Measurements from ENCODE around the gene STARD6.
"Not testable (repeated sequence)": the region's sequence is repeated elsewhere in the genome, so short reads cannot be mapped to it uniquely, and the experiment has no call there.

The STARD6 gene

DNA sequence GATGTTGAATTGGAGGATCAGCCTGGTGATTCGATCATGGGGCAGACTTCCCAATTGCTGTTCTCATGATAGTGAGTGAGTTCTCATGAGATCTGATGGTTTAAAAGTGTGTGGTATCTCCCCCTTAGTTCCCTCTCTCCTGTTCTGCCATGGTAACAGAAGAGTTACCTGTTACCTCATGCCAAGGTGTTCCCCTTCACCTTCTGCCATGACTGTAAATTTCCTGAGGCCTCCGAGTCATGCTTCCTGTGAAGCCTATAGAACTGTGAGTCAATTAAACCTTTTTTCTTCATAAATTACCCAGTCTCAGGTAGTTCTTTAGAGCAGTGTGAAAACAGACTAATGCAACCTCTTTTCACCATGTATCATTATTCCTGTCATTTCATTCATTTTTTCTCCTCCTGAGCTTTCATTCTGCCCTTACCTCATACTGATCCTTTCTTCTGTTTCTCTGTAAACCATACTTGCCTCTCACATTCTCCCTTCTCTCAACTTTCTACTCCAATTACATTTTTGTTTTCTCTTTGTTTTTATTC is 22.0 kb downstream of the STARD6 start:
- DNase-seq = no peak

DNA sequence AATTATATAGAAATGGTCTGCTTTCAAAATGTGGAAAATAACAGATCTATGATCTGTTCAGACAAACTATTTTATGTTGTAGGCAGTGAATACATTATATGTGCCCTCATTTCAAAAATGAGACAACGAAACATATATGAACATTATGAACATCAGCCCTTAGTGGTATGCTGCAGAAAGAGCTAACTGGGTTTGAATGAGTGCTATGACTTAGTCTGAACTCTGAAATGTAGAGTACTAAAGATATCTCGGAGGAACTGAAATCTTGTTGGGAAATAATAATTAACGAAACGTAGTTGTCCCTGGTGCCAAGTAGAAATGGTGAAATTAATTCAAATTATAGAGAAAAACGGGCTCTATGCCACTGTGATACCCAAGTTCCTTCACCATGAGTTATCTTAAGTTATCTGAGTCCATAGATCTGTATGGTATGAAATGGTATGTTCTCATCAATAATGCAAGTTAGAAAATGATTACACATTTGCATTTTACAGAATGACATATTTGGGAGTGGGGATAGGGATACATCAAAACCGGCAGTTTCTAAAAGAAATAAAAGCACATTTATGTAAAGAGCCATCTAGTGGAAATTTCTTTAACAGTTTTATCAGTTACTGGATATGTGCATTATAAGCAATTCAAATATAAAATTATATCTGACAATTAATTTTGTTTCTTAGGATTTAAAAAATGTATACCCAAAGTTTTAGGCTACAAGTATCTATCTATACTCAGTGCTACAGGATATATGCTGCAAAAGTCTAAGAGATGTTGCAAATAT is 26.7 kb downstream of the STARD6 start:
- DNase-seq = no peak

DNA sequence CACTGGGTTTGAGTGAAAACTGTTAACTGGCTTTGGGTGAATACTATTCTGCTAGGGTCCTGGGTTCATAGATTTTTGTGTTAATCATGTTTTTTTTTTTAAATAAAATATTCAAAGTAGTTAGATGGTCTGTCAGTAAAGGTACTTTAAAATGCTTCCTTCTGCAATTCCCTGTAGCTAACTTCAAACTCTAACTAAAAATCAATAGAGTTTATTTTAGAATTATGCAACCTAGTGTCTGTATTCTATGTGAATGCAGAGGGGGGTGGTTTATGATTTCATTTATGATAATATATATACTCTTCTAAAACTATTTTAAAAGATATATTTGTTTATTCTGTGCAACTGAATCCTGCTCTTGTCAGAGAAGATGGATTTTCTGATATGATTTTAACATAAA is 27.9 kb downstream of the STARD6 start:
- DNase-seq = no peak

DNA sequence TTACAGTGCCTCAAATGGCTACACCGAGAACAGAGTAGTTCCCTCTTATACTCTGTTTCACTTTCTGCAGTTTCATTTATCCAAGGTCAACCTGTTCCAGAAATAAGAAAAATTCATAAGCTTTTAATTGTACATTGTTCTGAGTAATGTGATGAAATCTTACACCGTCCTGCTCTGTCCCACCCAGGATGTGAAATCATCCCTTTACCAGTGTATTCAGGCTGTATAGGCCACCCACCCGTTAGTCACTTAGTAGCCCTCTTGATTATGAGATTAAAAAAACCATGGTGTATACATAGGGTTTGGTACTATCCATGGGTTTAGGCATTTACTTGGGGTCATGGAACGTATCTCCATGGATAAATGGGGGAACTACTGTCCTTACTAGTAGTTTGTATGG is 29.8 kb downstream of the STARD6 start:
- no peak for DNase-seq

- DNase-seq = no peak
Measured at GRCh38 chr18:54323970-54324369, 33.7 kb downstream of the STARD6 start.

DNA sequence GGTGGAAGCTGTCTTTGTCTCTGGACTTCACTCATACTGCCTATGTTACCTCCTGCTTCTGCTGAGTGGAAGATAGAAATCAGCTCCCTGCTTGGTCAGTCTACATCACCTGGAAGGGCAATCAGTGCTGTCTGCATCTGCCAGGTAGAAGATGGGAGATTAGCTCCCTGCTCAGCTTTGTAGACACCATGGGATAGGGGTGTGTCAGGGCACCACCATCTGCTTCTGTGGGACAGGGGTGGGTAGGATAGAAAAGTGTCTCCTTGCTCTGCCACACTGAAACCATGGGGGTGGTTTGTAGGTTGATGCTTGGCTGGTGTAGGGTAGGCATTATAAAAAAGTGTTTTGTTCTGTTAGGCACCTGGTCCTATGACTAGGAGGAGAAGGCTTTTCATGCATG is 34.1 kb downstream of the STARD6 start:
- no peak for DNase-seq

- DNase-seq = no peak
Measured at GRCh38 chr18:54316071-54316820, 41.4 kb downstream of the STARD6 start.

- DNase-seq = not testable (repeated sequence)
Measured at GRCh38 chr18:54309564-54309963, 48.1 kb downstream of the STARD6 start.

- no peak for DNase-seq
Measured at GRCh38 chr18:54303408-54303807, 54.2 kb downstream of the STARD6 start.

GRCh38 chr18:54298991-54299390 is 58.7 kb downstream of the STARD6 start:
- DNase-seq = not testable (repeated sequence)

- no peak for DNase-seq
Measured at GRCh38 chr18:54296062-54296461, 61.6 kb downstream of the STARD6 start.

GRCh38 chr18:54294274-54294673 is 63.4 kb downstream of the STARD6 start:
- DNase-seq = no peak

DNA sequence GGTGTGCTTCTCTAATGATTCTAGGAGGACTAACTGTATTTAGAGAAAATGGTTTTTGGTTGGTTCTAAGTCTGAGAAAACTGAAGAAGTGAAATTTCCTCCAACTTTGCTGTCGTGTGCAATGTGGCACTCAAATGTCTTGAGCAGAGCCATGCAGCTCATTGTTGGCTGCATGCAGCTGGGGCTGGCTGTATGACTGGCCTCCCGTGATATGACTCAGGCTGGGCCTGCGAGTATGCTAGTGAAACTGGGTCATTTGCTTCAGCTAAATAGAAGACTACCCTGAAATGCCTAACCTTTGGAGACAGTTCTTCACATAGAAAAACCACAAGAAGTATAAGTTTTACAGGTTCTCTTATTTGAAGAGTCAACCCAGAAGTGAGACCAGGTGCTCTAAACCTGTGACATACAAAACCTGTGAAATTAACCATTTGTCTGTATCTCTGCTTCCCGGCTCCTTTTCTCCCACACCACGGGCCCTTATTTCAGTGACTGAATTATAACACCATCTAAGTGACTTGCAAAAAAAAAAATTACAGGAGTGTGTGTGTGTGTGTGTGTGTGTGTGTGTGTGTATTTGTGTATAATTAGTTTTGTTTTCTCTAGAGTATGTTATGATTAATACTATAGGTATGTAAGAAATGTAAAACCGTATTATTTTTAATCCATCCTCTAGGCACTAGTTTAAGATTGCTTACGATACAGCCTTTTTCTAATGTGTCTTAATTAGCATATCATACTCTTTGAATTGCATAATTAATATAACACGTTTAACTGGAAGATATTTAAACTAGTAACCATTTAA is 72.5 kb downstream of the STARD6 start:
- DNase-seq = no peak

DNA sequence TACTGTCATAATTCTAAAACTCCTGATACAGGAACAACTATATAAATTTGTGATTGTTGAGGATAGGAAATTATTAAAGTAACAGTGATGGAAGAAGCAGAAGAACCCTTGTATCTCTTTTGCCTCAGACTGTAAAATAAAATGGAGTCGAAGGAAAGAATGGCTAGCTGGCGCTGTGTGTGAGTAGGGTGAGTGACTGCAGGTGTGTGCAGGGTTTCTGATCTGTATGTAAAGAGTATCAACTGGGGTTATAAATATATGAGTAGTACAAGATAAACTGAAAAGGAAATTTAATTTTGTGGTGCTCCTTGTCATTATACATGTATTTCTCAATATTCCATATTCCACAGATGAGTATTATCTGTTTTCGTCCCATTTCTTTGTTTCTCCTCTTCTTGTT is 73.1 kb downstream of the STARD6 start:
- no peak for DNase-seq

- DNase-seq = no peak
Measured at GRCh38 chr18:54280220-54280569, 77.5 kb downstream of the STARD6 start.

DNA sequence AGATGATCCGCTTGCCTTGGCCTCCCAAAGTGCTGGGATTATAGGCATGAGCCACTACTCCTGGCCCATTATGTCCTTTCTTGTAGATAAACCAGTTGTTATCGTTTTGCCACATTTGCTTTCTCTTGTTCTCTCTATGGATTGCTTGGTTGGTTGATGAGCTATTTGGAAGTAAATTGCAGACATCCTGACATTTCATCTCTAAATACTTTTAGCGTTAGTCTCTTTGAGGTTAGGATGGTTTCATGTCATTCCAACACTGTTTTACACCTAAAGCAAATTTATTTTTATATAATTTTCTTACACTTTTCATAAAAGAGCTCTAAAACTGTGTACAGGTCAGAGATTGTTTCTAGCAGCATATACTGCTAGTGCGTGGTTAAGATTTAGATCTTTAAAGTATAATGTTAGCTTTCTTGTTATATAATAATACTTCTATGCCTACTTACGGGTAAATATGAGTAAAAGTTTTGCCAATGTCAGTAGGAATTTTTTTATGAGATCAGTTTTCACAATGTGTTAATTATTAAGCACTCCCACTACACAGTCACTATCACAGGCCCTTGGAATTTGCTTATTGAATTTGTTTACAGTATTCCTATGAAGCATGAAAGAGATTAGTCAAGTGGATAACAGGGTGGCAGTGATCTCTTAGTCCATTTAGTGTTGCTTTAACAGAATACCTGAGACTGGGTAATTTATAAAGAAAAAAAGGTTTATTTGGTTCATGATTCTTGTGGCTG is 78.0 kb downstream of the STARD6 start:
- DNase-seq = no peak

DNA sequence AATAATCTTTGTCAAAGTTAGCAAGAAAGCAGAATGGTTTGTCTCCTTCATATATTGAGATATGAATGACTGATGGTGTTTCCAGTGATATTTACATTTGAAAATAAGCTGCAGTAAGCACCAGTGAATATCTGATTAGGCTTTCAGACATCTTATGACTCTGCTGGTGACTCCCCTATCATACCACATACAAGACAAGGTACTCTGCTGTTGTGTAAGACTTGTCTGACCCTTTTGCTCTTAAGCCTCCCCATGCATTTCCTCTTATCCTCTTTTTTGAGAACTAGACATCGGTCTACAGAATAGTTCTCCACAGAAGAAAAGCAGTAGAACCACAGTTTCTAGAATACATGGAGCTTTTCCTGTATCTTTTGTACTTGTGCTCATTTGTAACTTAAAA is 79.0 kb downstream of the STARD6 start:
- DNase-seq = no peak

GRCh38 chr18:54277899-54278298 is 79.8 kb downstream of the STARD6 start:
- no peak for DNase-seq

Measured in NCI-H187 (cell line).